GM19372 (cell line): ENCODE data around the gene TDRD9.

Source experiments
- ATAC-seq: cut with Tn5 transposase; IDR thresholded peaks from one replicate; pipeline ENCODE4 v1.9.1; 2021; ENCODE audit warnings: mild to moderate bottlenecking, low read depth, moderate library complexity; ENCODE audit not compliant: unreplicated experiment

The TDRD9 gene

GRCh38 chr14:104086661-104087461 is 158.6 kb downstream of the TDRD9 start:
- ATAC-seq, result no peak

DNA sequence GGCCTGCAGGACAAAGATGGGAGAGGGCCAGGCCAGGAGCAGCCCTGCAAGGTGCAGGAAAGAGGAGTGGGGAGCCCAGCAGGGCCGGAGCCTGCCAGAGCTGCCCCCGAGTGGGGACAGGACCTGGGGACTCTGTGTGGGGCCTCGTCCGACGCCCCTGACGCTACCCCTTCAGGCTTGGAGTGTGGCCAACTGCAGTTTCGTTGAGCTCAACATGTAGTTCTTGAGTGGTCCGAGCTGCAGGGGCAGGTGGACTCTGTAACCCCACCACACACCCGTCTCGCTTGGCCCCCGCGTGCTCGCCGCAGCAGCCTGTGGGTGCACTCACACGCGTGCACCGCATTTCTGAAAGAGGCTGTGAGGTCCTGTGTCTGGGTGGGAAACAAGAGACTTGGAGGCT is 159.2 kb downstream of the TDRD9 start:
- ATAC-seq, result no peak

GRCh38 chr14:104087981-104088850 is 160.0 kb downstream of the TDRD9 start:
- no peak for ATAC-seq

GRCh38 chr14:104090071-104090748 is 162.0 kb downstream of the TDRD9 start:
- no peak for ATAC-seq

DNA sequence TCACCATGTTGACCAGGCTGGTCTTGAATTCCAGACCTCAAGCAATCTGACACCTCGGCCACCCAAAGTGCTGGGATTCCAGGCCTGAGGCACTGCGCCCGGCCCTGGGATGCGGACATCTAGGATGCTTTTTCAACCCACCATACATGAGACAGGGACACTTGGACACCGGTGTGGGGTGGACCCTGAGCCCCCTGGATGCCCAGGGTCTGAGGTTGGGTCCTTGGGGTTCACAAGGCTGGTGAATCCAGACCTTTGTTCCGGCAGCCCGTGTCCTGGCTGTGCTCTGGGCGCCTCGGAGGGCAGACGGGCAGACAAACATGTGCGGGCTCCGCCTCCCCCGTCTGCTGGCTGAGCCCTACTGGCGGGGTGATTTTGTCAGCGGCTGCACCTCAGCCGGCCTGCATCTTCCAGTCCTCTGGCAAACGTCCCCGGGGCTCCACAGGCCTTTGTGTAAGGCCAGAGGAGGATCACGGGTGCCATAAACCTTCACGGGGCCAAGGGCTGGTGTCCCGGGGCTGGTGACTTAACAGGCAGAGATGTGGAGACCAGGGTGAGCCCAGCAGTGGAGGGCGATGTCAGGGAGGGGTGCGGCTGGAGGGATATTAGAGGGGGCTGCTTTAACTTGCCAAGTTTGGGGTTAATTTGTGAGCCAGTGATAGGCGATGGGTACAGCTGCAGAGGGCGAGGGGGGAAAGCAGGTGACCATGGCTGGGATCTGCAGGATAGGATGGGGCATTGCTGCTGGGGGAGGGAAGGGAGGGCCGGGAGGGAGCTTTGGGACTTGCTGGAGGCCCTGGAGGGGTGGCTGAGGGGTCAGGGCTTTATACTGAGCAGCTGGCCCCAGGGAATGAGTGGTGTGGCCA is 163.0 kb downstream of the TDRD9 start:
- no peak for ATAC-seq

- ATAC-seq, result no peak
These were observed 163.9 kb downstream of the TDRD9 start for GRCh38 chr14:104091927-104092771.

- ATAC-seq, result no peak
These were observed 164.7 kb downstream of the TDRD9 start for GRCh38 chr14:104092931-104093365.

DNA sequence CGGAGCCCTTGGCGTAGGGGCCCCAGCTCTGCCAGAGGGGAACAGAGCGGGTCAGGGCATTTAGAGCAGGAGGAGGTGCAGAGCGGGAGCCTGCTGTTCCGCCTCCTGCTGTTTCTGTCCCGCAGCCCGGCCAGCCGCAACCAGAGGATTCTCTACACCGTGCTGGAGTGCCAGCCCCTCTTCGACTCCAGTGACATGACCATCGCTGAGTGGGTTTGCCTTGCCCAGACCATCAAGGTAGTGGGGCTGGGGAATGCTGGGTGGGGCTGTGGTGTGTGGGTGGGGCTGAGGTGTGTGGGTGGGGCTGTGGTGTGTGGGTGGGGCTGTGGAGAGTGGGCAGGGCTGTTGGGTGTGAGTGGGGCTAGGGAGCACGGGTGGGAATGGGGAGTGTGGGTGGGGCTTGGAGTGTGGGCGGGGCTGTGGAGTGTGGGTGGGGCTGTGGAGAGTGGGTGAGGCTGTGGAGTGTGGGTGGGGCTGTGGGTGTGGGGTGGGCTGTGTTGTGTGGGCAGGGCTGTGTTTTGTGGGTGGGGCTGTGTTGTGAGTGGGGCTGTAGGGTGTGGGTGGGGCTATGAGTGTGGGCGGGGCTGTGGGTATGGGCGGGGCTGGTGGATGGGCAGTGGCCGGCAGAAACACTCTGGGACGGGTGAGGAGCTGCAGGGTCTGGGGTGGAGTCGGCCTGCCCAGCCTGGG is 165.3 kb downstream of the TDRD9 start:
- ATAC-seq, result no peak

GRCh38 chr14:104094056-104094708 is 165.9 kb downstream of the TDRD9 start:
- no peak for ATAC-seq

- ATAC-seq, result no peak
These were observed 166.6 kb downstream of the TDRD9 start for GRCh38 chr14:104094709-104095425.

GRCh38 chr14:104095426-104096310 is 167.4 kb downstream of the TDRD9 start:
- no peak for ATAC-seq

DNA sequence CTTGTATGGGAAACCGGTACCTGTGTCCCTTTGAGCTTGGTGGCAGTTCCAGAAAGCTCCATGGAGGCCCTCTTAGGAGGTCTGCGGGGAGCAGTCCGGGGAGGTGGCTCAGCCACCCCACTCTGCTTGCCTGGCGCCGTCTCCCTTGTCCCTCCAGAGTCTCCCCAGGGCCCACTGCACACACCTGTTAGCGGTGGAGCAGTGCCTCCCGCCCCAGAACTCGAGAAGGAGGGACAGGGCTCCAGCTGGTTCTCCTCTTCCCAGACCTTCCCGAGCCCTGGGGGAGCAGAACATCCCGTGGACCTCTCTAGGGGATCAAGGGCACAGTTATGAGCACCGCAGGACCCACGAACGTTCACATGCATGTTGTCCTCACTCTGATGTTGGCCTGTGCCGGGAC is 168.1 kb downstream of the TDRD9 start:
- no peak for ATAC-seq

DNA sequence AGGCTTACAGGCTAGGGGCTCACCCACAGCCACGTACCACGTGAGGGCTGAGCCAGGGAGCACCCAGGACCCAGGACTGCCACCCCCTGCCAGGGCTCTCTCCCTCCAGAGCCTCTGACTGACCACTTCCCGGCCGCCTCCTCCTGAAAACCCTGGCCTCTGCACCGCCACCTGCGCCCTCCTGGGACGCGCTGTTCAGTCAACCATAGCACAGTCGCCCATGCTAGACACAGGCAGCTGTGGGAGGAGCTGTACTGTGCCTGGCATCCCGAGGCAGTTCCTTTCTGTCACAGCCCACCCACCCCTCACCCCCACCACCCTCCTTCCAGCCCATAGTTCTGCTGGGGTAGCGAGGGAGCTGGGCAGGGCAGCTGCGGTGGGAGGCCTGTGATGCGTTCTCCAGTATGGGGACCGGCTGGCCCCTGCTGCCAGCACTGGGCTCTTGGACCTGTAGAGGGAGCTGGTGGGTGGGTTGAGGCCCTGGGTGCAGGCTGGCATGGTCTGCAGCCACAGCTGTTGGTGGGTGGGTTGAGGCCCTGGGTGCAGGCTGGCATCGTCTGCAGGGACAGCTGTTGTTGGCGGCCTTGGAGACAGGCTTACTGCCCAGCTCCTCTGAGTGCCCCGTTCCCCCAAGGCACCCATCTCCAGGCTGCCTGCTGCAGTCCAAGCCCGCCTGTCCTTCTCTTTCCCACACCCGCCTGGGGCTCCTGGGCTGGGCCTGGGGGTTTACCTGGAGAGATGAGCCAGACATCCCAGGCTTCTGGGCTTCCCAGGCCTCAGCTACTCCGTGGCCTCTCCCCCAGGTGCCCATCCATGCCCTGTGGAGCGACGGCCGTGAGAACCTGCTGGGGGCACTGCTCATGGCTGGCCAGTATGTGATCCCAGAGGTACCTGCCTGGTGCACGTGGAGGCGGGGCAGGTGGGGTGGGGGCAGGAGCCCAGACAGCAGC is 168.8 kb downstream of the TDRD9 start:
- no peak for ATAC-seq

- ATAC-seq, result no peak
These were observed 170.2 kb downstream of the TDRD9 start for GRCh38 chr14:104098272-104099095.
